Psoas muscle (tissue), 8 donors: ENCODE results near the gene AGMO. TPM values are rescaled to one million over a fixed set of nuclear protein-coding genes. Genes with fewer than 3 reads are reported as not detected.

Experiments used
- ATAC-seq, 4 donors: fragments of 200-7000 bp; cut with Tn5 transposase; one replicate each; pipeline ENCODE4 v1.9.1; 2020; ENCODE audit warnings: moderate library complexity in 3 of 4, mild to moderate bottlenecking in 2 of 4
- DNase-seq, 2 donors: peaks; one replicate each; pipeline ENCODE4 v3.0.0-alpha.2; 2020
- H3K27ac ChIP-seq: fragments of 200-600 bp; one replicate; pipeline ENCODE4 v1.8.0; 2022
- H3K27me3 ChIP-seq, 3 donors: fragments of 200-600 bp in 1 of 3; one replicate each; pipeline versions ENCODE4 v1.6.1 to v1.8.0; 2013 to 2022; ENCODE audit warnings: low read length in 2 of 3, mild to moderate bottlenecking in 2 of 3, moderate library complexity in 1 of 3; ENCODE audit not compliant: insufficient read depth in 3 of 3
- H3K36me3 ChIP-seq, 2 donors: fragments of 200-600 bp in 1 of 2; one replicate each; pipeline versions ENCODE4 v1.6.1 to v1.8.0; 2013 to 2022; ENCODE audit warnings: low read depth in 1 of 2, mild to moderate bottlenecking in 1 of 2, moderate library complexity in 1 of 2; ENCODE audit not compliant: insufficient read depth in 1 of 2
- H3K4me1 ChIP-seq: fragments of 200-600 bp; one replicate; pipeline ENCODE4 v1.8.0; 2022
- H3K4me3 ChIP-seq: fragments of 200-600 bp; one replicate; pipeline ENCODE4 v1.8.0; 2022; ENCODE audit warnings: mild to moderate bottlenecking
- H3K9me3 ChIP-seq: fragments of 200-600 bp; one replicate; pipeline ENCODE4 v1.8.0; 2022
- WGBS, 3 donors: extraction: QIAGEN DNeasy Blood & Tissue Kit; methylation state at CpG; one replicate each; pipeline versions ENCODE4 v1.1.6 to v1.1.7; 2013; 5-methylcytosine and 5-hydroxymethylcytosine counted together
- intact Hi-C, 2 donors: fragments of 100-400 bp; cut with DNase I; formaldehyde crosslinking; loops; one replicate each; pipeline versions ENCODE4 v1.11.0 to v1.14.2; 2022
- polyA plus RNA-seq, 3 donors: library from polyadenylated mRNA; stranded (reverse); fragments of 200-250 nt; gene quantifications; one replicate each; pipeline ENCODE4 v1.2.3, GENCODE V29; 2013
- total RNA-seq, 4 donors: library from RNA; stranded (reverse); fragmentation: NEBNext Ultra II Directional in 2 of 4; extraction: Animal tissue kit (Norgen Biotek cat#: 25700) in 2 of 4; gene quantifications; one replicate each; pipeline versions ENCODE4 v1.2.1 to v1.2.4, GENCODE V29; 2021 to 2023
- TF ChIP-seq, protein P1 (sequence below): fragments of 200-600 bp; IDR thresholded peaks from one replicate; pipeline ENCODE4 v1.8.0; 2022; ENCODE audit warnings: antibody characterized with exemption
- donor health status: healthy with polysubstance abuse.
- donor health status: DM: no; HTN: no; CAD: no; lungs with moderate emphysema.
- donor health status: Bipolar disorder and iron deficiency.
- donor health status: healthy.
- donor health status: DM: yes; HTN: yes; CAD: no.
- donor health status: DM: no; HTN: no; CAD: no.
- donor health status: DM: no; HTN: no; CAD: no.
- donor health status: DM: yes; HTN: yes; CAD: no.

Gene AGMO
- total and polyA plus RNA-seq, 7 donors, result 0.13 to 0.54 (median 0.36) TPM; not detected in 1

DNA sequence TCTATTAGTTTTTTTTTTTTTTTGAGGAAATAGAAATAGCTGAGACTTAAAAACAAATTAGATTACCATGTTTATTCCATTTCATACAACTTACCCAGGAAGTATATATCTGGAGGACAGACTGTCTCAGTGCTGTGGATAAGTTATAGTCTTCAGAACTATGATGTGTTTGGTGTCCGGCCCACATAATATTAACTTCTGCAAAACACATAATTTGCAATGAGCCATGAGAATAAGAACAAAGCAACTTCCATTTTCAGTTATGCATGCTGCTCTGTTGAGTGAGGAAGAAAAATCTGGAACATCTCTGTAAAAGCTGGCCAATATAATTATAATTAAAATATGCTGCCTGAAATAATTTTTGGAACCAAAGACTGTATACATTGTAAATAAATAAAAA is 130.9 kb downstream of the AGMO start:
- intact Hi-C loops, result no loop called here
- TF ChIP-seq, protein P1, sequence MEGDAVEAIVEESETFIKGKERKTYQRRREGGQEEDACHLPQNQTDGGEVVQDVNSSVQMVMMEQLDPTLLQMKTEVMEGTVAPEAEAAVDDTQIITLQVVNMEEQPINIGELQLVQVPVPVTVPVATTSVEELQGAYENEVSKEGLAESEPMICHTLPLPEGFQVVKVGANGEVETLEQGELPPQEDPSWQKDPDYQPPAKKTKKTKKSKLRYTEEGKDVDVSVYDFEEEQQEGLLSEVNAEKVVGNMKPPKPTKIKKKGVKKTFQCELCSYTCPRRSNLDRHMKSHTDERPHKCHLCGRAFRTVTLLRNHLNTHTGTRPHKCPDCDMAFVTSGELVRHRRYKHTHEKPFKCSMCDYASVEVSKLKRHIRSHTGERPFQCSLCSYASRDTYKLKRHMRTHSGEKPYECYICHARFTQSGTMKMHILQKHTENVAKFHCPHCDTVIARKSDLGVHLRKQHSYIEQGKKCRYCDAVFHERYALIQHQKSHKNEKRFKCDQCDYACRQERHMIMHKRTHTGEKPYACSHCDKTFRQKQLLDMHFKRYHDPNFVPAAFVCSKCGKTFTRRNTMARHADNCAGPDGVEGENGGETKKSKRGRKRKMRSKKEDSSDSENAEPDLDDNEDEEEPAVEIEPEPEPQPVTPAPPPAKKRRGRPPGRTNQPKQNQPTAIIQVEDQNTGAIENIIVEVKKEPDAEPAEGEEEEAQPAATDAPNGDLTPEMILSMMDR, result no peak
- Histone ChIP-seq H3K27me3 (no peaks in the 10 kb centered on the region), H3K36me3 (no peaks in the 10 kb centered on the region), H3K27ac (no peak overlapping the region), H3K4me1 (no peaks in the 10 kb centered on the region), H3K4me3 (no peak overlapping the region), H3K9me3 (no peaks in the 10 kb centered on the region)
- 73 to 91% (median 77%) methylated on average over 1 of the region's 1 CpG for WGBS, 3 donors
- ATAC-seq (no peak), DNase-seq (no peak)

- H3K27me3 ChIP-seq, result no peaks in the 10 kb centered on the region
- no peaks in the 10 kb centered on the region for H3K9me3 ChIP-seq
- H3K4me1 ChIP-seq, result no peaks in the 10 kb centered on the region
- no peak overlapping the region for H3K27ac ChIP-seq
- no peaks in the 10 kb centered on the region for H3K36me3 ChIP-seq
- DNase-seq (no peak), ATAC-seq (no peak)
- WGBS, 3 donors, result 95 to 97% (median 97%) methylated on average over 2 of the region's 2 CpGs
- no peak overlapping the region for H3K4me3 ChIP-seq
- intact Hi-C loops, result no loop called here
- TF ChIP-seq, protein P1, result no peak
Measured at GRCh38 chr7:15430191-15430590, 131.6 kb downstream of the AGMO start.

GRCh38 chr7:15424468-15424867 is 137.3 kb downstream of the AGMO start:
- ATAC-seq, result no peak
- DNase-seq, result no peak
- WGBS, 3 donors, result 73 to 80% (median 75%) methylated on average over 2 of the region's 2 CpGs
- H3K27ac ChIP-seq, result no peak overlapping the region
- H3K4me3 ChIP-seq, result no peak overlapping the region
- H3K9me3 ChIP-seq, result no peaks in the 10 kb centered on the region
- intact Hi-C loops, result no loop called here
- no peaks in the 10 kb centered on the region for H3K4me1 ChIP-seq
- no peaks in the 10 kb centered on the region for H3K27me3 ChIP-seq
- H3K36me3 ChIP-seq, result no peaks in the 10 kb centered on the region
- TF ChIP-seq, protein P1, result no peak

DNA sequence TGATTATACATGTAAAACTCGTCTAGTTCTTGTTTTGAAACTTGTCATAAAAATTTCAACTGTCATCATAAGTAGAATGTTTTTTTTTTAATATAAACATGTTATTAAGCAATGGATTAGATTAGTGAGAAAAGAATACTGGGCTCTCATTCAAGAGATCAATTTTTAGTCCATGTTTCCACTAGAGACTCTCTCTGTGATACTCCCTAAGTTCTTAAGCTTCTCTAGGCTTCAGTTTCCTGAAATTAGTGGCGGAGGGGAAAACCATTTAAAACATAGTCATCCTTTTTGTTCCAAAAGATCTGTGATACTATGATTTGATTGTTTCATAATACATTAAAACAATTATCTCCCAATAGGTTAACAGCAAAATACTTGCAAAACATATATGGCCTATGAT is 142.2 kb downstream of the AGMO start:
- WGBS, 3 donors, result 70 to 77% (median 71%) methylated on average over 2 of the region's 2 CpGs
- DNase-seq (no peak), ATAC-seq (no peak)
- no peaks in the 10 kb centered on the region for H3K36me3 ChIP-seq
- intact Hi-C loops, result no loop called here
- no peak overlapping the region for H3K4me3 ChIP-seq
- H3K27me3 ChIP-seq, result no peaks in the 10 kb centered on the region
- no peak overlapping the region for H3K27ac ChIP-seq
- H3K4me1 ChIP-seq, result no peaks in the 10 kb centered on the region
- peaks cover 5% of the 10 kb centered on the region for H3K9me3 ChIP-seq
- TF ChIP-seq, protein P1, result no peak

DNA sequence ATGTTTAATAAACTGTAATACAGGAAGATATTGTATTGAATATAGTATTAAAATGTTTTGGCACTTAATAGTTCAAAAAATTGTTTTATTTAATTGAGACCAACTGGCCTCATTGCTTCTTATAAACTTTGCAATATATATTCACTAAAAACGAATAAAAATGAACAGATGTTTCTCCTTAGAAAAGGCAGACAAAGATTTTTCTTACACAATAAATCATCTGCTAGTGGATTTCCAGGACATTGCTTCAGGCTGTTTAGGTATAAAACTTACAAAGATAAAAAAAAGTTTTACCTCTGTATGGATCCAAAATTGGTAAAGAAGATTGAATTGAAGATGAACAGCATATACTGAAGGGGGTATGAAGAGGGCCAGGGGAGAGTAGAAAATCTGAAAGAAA is 143.6 kb downstream of the AGMO start:
- H3K27ac ChIP-seq, result no peak overlapping the region
- no peak for ATAC-seq
- 33 to 41% (median 35%) methylated on average over 1 of the region's 1 CpG for WGBS, 3 donors
- no peaks in the 10 kb centered on the region for H3K27me3 ChIP-seq
- intact Hi-C loops, result no loop called here
- no peak overlapping the region for H3K4me3 ChIP-seq
- H3K9me3 ChIP-seq, result peaks cover 7% of the 10 kb centered on the region
- TF ChIP-seq, protein P1, result no peak
- no peaks in the 10 kb centered on the region for H3K36me3 ChIP-seq
- H3K4me1 ChIP-seq, result no peaks in the 10 kb centered on the region
- no peak for DNase-seq
